ENCODE data around the gene DCTPP1. TPM values are rescaled to one million over a fixed set of nuclear protein-coding genes. Genes with fewer than 3 reads are reported as not detected.

Gene DCTPP1
- total RNA-seq, 2 donors from 2014 or later, result 95.9 to 155 TPM

- H3K36me3 Mint-ChIP-seq, result peaks cover 6% of the 10 kb centered on the region
- H3K4me1 Mint-ChIP-seq (ENCODE audit: low read depth in 2 of 2), result peaks cover 36 to 45% of the 10 kb centered on the region in 2 donors
- ATAC-seq (no peak), DNase-seq (ENCODE audit: low spot score) (no peak)
- no peaks in the 10 kb centered on the region for H3K27me3 Mint-ChIP-seq
- no peaks in the 10 kb centered on the region for H3K9me3 Mint-ChIP-seq
- peak overlapping the region; percentile 96 to 100 for H3K27ac Mint-ChIP-seq
- H3K4me3 Mint-ChIP-seq, result peak overlapping the region; percentile 99
These were observed 50.6 kb downstream of the DCTPP1 start for GRCh38 chr16:30379158-30379783.

DNA sequence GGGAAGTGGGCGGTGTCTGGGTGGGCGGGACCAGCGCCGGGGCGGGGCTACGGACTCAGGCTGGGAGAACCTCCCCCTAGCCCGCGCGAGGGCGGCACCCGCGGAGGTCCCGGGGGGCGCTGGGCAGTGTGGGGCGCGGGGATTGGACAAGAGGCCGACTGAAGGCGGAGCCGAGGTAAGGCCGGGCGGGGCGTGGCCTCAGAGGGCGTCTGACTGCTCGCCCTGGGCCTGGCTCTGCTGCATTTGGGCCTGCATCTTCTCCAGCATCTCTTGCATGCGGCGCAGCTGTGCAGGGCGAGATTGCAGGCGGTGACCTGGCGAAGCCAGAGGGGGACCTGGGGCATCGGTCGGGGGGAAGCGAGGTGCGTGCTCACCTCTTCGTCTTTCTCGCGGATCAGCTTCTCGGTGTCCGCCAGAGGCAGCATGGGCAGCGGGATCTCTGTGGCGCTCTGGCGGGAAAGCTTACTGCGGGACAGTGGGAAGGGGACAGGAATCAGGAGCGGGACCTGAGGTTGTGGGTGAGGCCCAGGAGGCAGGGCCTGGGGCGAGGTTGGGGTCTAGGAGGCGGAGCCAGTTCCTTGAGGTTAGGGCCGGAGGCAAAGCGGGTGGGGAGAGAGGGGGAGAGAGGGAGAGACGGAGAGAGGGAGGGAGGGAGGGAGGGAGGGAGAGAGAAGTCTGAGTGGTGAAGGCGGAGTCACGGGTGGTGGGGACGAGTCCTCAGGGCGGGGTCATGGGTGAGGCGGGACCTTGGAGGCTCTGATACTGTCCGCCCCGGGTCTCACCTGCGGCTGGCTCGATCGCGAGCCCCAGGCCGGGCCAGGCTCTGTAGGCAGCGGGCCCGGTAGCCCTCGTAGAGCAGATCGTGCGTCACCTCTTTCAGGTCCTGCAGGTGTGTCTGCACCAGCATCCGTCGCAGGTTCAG lies 51.3 kb downstream of the DCTPP1 start:
- Mint-ChIP-seq H3K36me3 (peaks cover 6% of the 10 kb centered on the region), H3K27me3 (no peaks in the 10 kb centered on the region), H3K4me3 (peak overlapping the region; percentile 99), H3K4me1 (ENCODE audit: low read depth in 2 of 2) (peaks cover 32 to 40% of the 10 kb centered on the region in 2 donors), H3K9me3 (no peaks in the 10 kb centered on the region), H3K27ac (peak overlapping the region; percentile 96 to 100)
- peak; percentile 95 to 97 for ATAC-seq
- peak; percentile 99 for DNase-seq (ENCODE audit: low spot score)

GRCh38 chr16:30377812-30378235 lies 52.0 kb downstream of the DCTPP1 start:
- peak overlapping the region; percentile 96 to 100 for H3K27ac Mint-ChIP-seq

DNA sequence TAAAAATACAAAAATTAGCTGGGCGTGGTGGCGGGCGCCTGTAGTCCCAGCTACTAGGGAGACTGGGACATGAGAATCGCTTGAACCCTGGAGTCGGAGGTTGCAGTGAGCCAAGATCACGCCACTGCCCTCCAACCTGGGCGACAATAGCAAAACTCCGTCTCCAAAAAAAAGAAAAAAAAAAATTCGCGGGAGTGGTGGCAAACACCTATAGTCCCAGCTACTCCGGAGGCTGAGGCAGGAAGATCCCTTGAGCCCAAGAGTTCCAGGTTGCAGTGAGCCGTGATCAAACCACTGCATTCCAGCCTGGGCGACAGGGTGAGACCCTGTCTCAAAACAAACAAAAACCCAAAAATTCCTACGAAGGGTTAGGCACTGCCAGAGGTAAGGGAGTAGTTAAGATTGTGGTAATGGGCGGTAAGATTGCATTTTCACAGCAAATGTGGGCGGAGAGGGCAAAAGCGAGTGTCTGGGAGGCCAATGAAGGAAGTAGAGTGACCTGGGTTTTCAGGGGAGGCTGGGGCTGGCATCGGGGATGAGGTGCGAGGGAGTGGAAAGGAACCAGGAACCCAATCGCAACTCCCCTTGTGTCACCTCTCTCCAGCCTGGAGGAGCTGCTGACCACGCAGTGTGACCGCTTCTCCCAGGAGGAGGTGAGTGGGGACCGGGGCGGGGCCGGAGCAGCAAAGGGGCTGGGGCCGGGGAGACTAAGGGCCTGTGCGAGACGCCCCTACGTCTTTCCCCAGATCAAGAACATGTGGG lies 52.6 kb downstream of the DCTPP1 start:
- Mint-ChIP-seq H3K9me3 (no peaks in the 10 kb centered on the region), H3K27me3 (no peaks in the 10 kb centered on the region), H3K36me3 (peaks cover 6% of the 10 kb centered on the region), H3K4me3 (peak overlapping the region; percentile 99), H3K4me1 (ENCODE audit: low read depth in 2 of 2) (peaks cover 27 to 29% of the 10 kb centered on the region in 2 donors), H3K27ac (peak overlapping the region; percentile 96 to 100)
- ATAC-seq (no peak), DNase-seq (ENCODE audit: low spot score) (no peak)

More at GRCh38 chr16:30377812-30378235, 52.0 kb downstream of the DCTPP1 start:
- DNase-seq (ENCODE audit: low spot score), result peak; percentile 90
- Mint-ChIP-seq H3K9me3 (no peaks in the 10 kb centered on the region), H3K4me1 (ENCODE audit: low read depth in 2 of 2) (peaks cover 29 to 34% of the 10 kb centered on the region in 2 donors), H3K27me3 (no peaks in the 10 kb centered on the region), H3K36me3 (peaks cover 6% of the 10 kb centered on the region), H3K4me3 (peak overlapping the region; percentile 99)
- ATAC-seq, result peak; percentile 64 to 72

DNA sequence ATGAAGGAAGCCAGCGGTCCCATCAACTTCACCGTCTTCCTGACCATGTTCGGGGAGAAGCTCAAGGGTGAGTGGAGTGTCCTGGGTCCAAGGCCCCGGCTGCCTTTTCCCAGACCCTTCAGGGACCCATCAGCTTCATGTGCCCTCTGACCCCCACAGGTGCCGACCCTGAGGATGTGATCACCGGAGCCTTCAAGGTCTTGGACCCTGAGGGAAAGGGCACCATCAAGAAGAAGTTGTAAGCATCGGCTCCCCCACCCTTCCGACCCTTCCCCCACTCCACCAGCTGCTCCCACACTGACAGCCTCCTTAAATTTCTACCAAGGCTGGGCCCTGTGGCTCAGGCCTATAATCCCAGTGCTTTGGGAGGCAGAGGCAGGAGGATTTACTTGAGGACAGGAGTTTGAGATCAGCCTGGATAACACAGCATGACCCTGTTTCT lies 53.3 kb downstream of the DCTPP1 start:
- Mint-ChIP-seq H3K27ac (peak overlapping the region; percentile 96 to 100), H3K27me3 (no peaks in the 10 kb centered on the region), H3K4me1 (ENCODE audit: low read depth in 2 of 2) (peaks cover 29 to 36% of the 10 kb centered on the region in 2 donors), H3K9me3 (no peaks in the 10 kb centered on the region), H3K4me3 (no peak overlapping the region), H3K36me3 (peaks cover 6% of the 10 kb centered on the region)
- ATAC-seq (no peak), DNase-seq (ENCODE audit: low spot score) (no peak)

DNA sequence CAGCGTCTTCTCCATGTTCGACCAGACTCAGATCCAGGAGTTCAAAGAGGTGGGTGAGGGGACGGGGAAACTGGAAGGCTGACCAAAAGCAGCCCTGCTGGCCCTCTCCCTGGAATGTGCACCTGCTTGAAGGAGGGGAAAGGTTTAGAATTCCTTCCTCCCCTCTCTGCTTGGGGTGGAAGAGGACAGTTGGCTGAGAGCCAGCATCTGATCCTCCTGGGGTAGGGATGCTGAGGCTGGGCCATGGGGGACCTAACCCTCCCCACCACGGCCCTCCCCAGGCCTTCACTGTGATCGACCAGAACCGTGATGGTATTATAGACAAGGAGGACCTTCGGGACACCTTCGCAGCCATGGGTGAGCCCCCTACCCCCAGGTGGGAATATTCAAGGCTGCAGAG lies 54.0 kb downstream of the DCTPP1 start:
- peak overlapping the region in 1 of 2 donors; percentile 68 for H3K27ac Mint-ChIP-seq
- no peak for ATAC-seq
- H3K4me3 Mint-ChIP-seq, result no peak overlapping the region
- H3K27me3 Mint-ChIP-seq, result no peaks in the 10 kb centered on the region
- peaks cover 6% of the 10 kb centered on the region for H3K36me3 Mint-ChIP-seq
- no peak for DNase-seq (ENCODE audit: low spot score)
- peaks cover 34 to 41% of the 10 kb centered on the region in 2 donors for H3K4me1 Mint-ChIP-seq (ENCODE audit: low read depth in 2 of 2)
- no peaks in the 10 kb centered on the region for H3K9me3 Mint-ChIP-seq

- peaks cover 29% of the 10 kb centered on the region in 2 donors for H3K4me1 Mint-ChIP-seq (ENCODE audit: low read depth in 2 of 2)
- H3K36me3 Mint-ChIP-seq, result no peaks in the 10 kb centered on the region
- H3K27ac Mint-ChIP-seq, result peak within 1 kb of the TSS in 1 of 2 donors; percentile 68
- H3K4me3 Mint-ChIP-seq, result no peak within 1 kb of the TSS
- H3K9me3 Mint-ChIP-seq, result no peaks in the 10 kb centered on the region
- DNase-seq (ENCODE audit: low spot score), result no peak
- ATAC-seq, result no peak
- no peaks in the 10 kb centered on the region for H3K27me3 Mint-ChIP-seq
These were observed 55.3 kb downstream of the DCTPP1 start, which contains the start of gene MYL11 for GRCh38 chr16:30374538-30374937. Gene MYL11, plus strand, starts transcription at chr16:30374802. Its CDS starts 56 bp downstream, at chr16:30374858.

Other genes starting within 250 kb of the DCTPP1 start
- gene CORO1A, start 246.4 kb downstream of the DCTPP1 start, total RNA-seq, result 1,000 to 10,000 TPM in 1 of 2 donors, 100 to 1,000 TPM in 1; 987 to 1,615 TPM
- 100 to 1,000 TPM; 206 to 410 TPM for gene BOLA2B, start 236.4 kb downstream of the DCTPP1 start, total RNA-seq
- gene SLX1A, start 236.2 kb downstream of the DCTPP1 start, total RNA-seq, result 100 to 1,000 TPM in 1 of 2 donors, 10 to 100 TPM in 1; 48.6 to 169 TPM
- gene SULT1A3, start 230.8 kb downstream of the DCTPP1 start, total RNA-seq, result 10 to 100 TPM; 19.1 to 46.7 TPM
- 10 to 100 TPM; 38.2 to 50.6 TPM for gene NPIPB13, start 181.6 kb downstream of the DCTPP1 start, total RNA-seq
- gene CD2BP2, start 74.7 kb downstream of the DCTPP1 start, total RNA-seq, result 10 to 100 TPM; 95.8 to 99.7 TPM
- gene TBC1D10B, start 59.5 kb downstream of the DCTPP1 start, total RNA-seq, result 10 to 100 TPM; 64.0 to 99.1 TPM
- 1 to 10 TPM in 1 of 2 donors, not detected in 1; 8.5 TPM for gene MYL11, start 55.2 kb downstream of the DCTPP1 start, total RNA-seq
- 100 to 1,000 TPM; 192 to 207 TPM for gene SEPTIN1, start 47.5 kb downstream of the DCTPP1 start, total RNA-seq
- gene ZNF48, start 34.6 kb downstream of the DCTPP1 start, total RNA-seq, result 10 to 100 TPM; 10.2 to 14.7 TPM
- 1 to 10 TPM; 3.4 to 7.3 TPM for gene ZNF771, start 22.4 kb downstream of the DCTPP1 start, total RNA-seq
- 10 to 100 TPM; 84.7 to 91.4 TPM for gene SEPHS2, start 15.8 kb upstream of the DCTPP1 start, total RNA-seq
- gene ITGAL, start 42.7 kb upstream of the DCTPP1 start, total RNA-seq, result 100 to 1,000 TPM; 648 to 717 TPM
- gene ZNF768, start 96.5 kb upstream of the DCTPP1 start, total RNA-seq, result 10 to 100 TPM; 10.4 to 11.8 TPM
- 10 to 100 TPM in 1 of 2 donors, 1 to 10 TPM in 1; 8.7 to 10.3 TPM for gene ZNF747, start 104.8 kb upstream of the DCTPP1 start, total RNA-seq
- 10 to 100 TPM; 14.9 to 22.9 TPM for gene ZNF764, start 128.3 kb upstream of the DCTPP1 start, total RNA-seq
- 1 to 10 TPM; 8.3 to 8.9 TPM for gene ZNF688, start 141.7 kb upstream of the DCTPP1 start, total RNA-seq
- 10 to 100 TPM; 13.3 to 20.0 TPM for gene ZNF785, start 155.7 kb upstream of the DCTPP1 start, total RNA-seq
- 10 to 100 TPM in 1 of 2 donors, 1 to 10 TPM in 1; 9.4 to 14.3 TPM for gene ZNF689, start 180.4 kb upstream of the DCTPP1 start, total RNA-seq
- 100 to 1,000 TPM; 128 to 197 TPM for gene PRR14, start 220.9 kb upstream of the DCTPP1 start, total RNA-seq
- gene FBRS, start 228.4 kb upstream of the DCTPP1 start, total RNA-seq, result 100 to 1,000 TPM; 140 to 147 TPM

All from natural killer cell treated with Interleukin-12 subunit alpha and Interleukin-12 subunit beta and Interleukin-15 and Interleukin-18, amount 100 ng/mL, for 72 hours (primary cell).